GM10266 (cell line): ENCODE measurements around the gene THRSP.

ENCODE experiments used
- DNase-seq: peaks from one replicate; pipeline ENCODE4 v3.0.0; 2012; ENCODE audit errors: extremely low spot score
- CTCF ChIP-seq: IDR thresholded peaks from 2 replicates; pipeline ENCODE4 v1.5.1; 2012; ENCODE audit warnings: mild to moderate bottlenecking, low read depth; ENCODE audit not compliant: control insufficient read depth, insufficient read depth; ENCODE audit errors: missing control alignments

The THRSP gene

GRCh38 chr11:78100676-78101472 is 37.2 kb downstream of the THRSP start:
- no peak for TF ChIP-seq CTCF
- no peak for DNase-seq

DNA sequence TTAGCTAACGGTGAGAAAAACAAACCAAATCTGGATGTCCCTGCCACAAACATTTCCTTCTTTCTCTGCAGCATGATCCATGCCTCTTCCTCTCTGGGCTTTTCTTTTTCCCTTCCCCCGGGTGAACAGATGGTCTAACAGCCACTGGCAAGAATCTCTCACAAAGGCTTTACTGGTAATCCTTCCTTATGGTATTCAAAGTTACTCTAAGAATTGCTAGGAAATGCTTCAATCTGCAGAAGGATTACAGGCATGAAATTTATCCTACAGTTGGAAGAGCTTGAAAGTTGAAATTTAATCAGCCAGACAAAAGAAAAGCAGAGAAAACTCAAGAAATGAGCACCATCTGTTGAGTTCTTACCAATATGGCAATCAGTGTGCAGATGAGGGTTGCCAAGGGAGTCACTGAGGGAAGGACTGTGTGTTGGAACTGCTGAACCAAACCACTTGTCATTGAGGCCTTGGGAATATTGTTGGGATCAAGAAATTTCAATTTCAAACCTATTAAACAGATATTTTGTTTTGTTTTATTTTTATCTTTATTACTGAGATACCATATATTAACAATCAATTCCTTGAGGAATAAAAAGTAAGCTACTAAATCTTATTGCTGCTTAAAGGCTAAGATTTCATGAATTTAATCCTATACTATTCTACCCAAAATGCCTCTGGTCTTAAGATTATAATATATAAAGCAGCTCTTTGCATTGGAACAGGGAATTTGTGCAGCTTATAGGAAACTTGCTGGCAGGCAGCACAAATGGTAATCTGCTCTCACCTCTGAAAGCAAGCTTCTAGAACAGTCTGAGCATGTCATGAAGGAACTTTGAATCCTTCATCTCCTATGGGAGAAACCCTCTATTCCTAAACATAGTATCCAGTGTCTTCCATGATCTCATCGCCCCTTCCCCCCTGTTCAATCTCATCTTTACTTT is 45.7 kb downstream of the THRSP start:
- no peak for TF ChIP-seq CTCF
- DNase-seq, result no peak

DNA sequence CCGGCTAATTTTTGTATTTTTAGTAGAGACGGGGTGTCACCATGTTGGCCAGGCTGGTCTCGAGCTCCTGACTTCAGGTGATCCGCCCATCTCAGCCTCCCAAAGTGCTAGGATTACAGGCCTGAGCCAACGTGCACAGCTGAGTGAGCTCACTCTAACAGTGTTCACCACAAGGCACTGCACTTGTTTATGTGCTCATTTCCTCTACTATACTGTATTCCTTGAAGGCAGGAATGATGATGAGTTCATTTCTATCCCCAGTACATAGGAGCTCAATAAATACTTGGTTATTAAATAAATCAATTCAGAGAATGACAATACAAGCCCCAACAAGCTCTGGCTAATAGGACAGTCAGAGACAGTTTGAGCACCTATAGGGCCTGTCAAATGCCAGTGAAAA is 46.7 kb downstream of the THRSP start:
- no peak for TF ChIP-seq CTCF

GRCh38 chr11:78110830-78111229 is 47.2 kb downstream of the THRSP start:
- no peak for DNase-seq
- TF ChIP-seq CTCF, result no peak

More for the DNA sequence above, 46.7 kb downstream of the THRSP start:
- no peak for DNase-seq

- TF ChIP-seq CTCF, result no peak
- no peak for DNase-seq
Observed at GRCh38 chr11:78111298-78111697, 47.6 kb downstream of the THRSP start.

- DNase-seq, result peak; percentile 22
- TF ChIP-seq CTCF, result no peak
Observed at GRCh38 chr11:78112582-78113275, 49.1 kb downstream of the THRSP start.
